ENCODE results near the gene AR. TPM values are rescaled to one million over a fixed set of nuclear protein-coding genes. Genes with fewer than 3 reads are reported as not detected.

AR gene
- total RNA-seq, 2 experiments from 2014 or later, result not detected

GRCh38 chrX:67564475-67564874 is 20.7 kb downstream of the AR start:
- Histone ChIP-seq H3K27me3 (ENCODE audit: control insufficient read depth in 1 of 2, insufficient read depth in 2 of 2, low read length in 2 of 2) (no peaks in the 10 kb centered on the region), H3K4me3 (ENCODE audit: low read length) (no peak overlapping the region), H3K9me3 (ENCODE audit: control insufficient read depth in 1 of 2, insufficient read depth in 1 of 2, low read length in 2 of 2) (no peaks in the 10 kb centered on the region), H3K36me3 (ENCODE audit: insufficient read depth, low read length) (no peaks in the 10 kb centered on the region), H3K4me1 (ENCODE audit: insufficient read depth, low read length) (no peaks in the 10 kb centered on the region), H3K27ac (ENCODE audit: low read depth in 1 of 2, low read length in 2 of 2) (no peak overlapping the region)
- CTCF ChIA-PET, result no interaction called here
- H3K9me3 Mint-ChIP-seq, result no peaks in the 10 kb centered on the region
- ATAC-seq (ENCODE audit: poor library complexity), result no peak
- no peak for DNase-seq
- no peak overlapping the region for H3K27ac Mint-ChIP-seq
- intact Hi-C loops (cut with DNase I, micrococcal nuclease), result no loop called here
- no peak for TF ChIP-seq CTCF (IDR thresholded peaks at IDR 0.05)
- no peaks in the 10 kb centered on the region for H3K27me3 Mint-ChIP-seq
- H3K36me3 Mint-ChIP-seq (ENCODE audit: low read depth), result no peaks in the 10 kb centered on the region
- no peaks in the 10 kb centered on the region for H3K4me1 Mint-ChIP-seq (ENCODE audit: low read depth)
- H3K4me3 Mint-ChIP-seq, result no peak overlapping the region
- POLR2A ChIA-PET, result no interaction called here

- ATAC-seq (ENCODE audit: poor library complexity) (no peak), DNase-seq (no peak)
- no peak for TF ChIP-seq CTCF (IDR thresholded peaks at IDR 0.05)
- no peak overlapping the region for H3K4me3 ChIP-seq (ENCODE audit: low read length)
- ChIA-PET CTCF (interaction anchor here (0.6 kb wide), 1 partner anchor 21 kb away, joined by 3 read pairs; no protein-coding TSS in a partner anchor), POLR2A (no interaction called here)
- Mint-ChIP-seq H3K27me3 (no peaks in the 10 kb centered on the region), H3K36me3 (ENCODE audit: low read depth) (no peaks in the 10 kb centered on the region), H3K9me3 (no peaks in the 10 kb centered on the region), H3K27ac (no peak overlapping the region), H3K4me3 (no peak overlapping the region), H3K4me1 (ENCODE audit: low read depth) (no peaks in the 10 kb centered on the region)
- H3K27me3 ChIP-seq (ENCODE audit: control insufficient read depth in 1 of 2, insufficient read depth in 2 of 2, low read length in 2 of 2), result no peaks in the 10 kb centered on the region
- no peak overlapping the region for H3K27ac ChIP-seq (ENCODE audit: low read depth in 1 of 2, low read length in 2 of 2)
- intact Hi-C loops (cut with DNase I, micrococcal nuclease), result no loop called here
- no peaks in the 10 kb centered on the region for H3K36me3 ChIP-seq (ENCODE audit: insufficient read depth, low read length)
- H3K9me3 ChIP-seq (ENCODE audit: control insufficient read depth in 1 of 2, insufficient read depth in 1 of 2, low read length in 2 of 2), result no peaks in the 10 kb centered on the region
- H3K4me1 ChIP-seq (ENCODE audit: insufficient read depth, low read length), result no peaks in the 10 kb centered on the region
Measured at GRCh38 chrX:67568769-67569168, 24.9 kb downstream of the AR start.

GRCh38 chrX:67570839-67571238 is 27.0 kb downstream of the AR start:
- H3K27me3 ChIP-seq (ENCODE audit: control insufficient read depth in 1 of 2, insufficient read depth in 2 of 2, low read length in 2 of 2), result no peaks in the 10 kb centered on the region
- POLR2A ChIA-PET, result no interaction called here
- DNase-seq, result no peak
- H3K9me3 Mint-ChIP-seq, result no peaks in the 10 kb centered on the region
- no peak for ATAC-seq (ENCODE audit: poor library complexity)
- no peak overlapping the region for H3K27ac ChIP-seq (ENCODE audit: low read depth in 1 of 2, low read length in 2 of 2)
- H3K27ac Mint-ChIP-seq, result no peak overlapping the region
- no peak for TF ChIP-seq CTCF (IDR thresholded peaks at IDR 0.05)
- intact Hi-C loops (cut with DNase I, micrococcal nuclease), result no loop called here
- no peaks in the 10 kb centered on the region for H3K9me3 ChIP-seq (ENCODE audit: control insufficient read depth in 1 of 2, insufficient read depth in 1 of 2, low read length in 2 of 2)
- H3K36me3 ChIP-seq (ENCODE audit: insufficient read depth, low read length), result no peaks in the 10 kb centered on the region
- H3K36me3 Mint-ChIP-seq (ENCODE audit: low read depth), result no peaks in the 10 kb centered on the region
- no peaks in the 10 kb centered on the region for H3K4me1 ChIP-seq (ENCODE audit: insufficient read depth, low read length)
- no peaks in the 10 kb centered on the region for H3K27me3 Mint-ChIP-seq
- CTCF ChIA-PET, result no interaction called here
- H3K4me3 ChIP-seq (ENCODE audit: low read length), result no peak overlapping the region
- H3K4me1 Mint-ChIP-seq (ENCODE audit: low read depth), result no peaks in the 10 kb centered on the region
- H3K4me3 Mint-ChIP-seq, result no peak overlapping the region

Measured in CD4-positive, alpha-beta T cell (primary cell).